BLaER1 (cell line): ENCODE measurements around the gene EXOSC5.
A peak's percentile ranks its signal among the peaks of the same experiment; 100 is the strongest.

ENCODE experiments used
- H3K27ac ChIP-seq: shearing (Covaris generic); formaldehyde crosslinking; 2 replicates; pipeline ENCODE4 v1.8.1; 2022
- H3K27me3 ChIP-seq: shearing (Covaris generic); formaldehyde crosslinking; 2 replicates; pipeline ENCODE4 v1.8.1; 2022
- H3K36me3 ChIP-seq: shearing (Covaris generic); formaldehyde crosslinking; 2 replicates; pipeline ENCODE4 v1.8.1; 2022
- H3K4me1 ChIP-seq: shearing (Covaris generic); formaldehyde crosslinking; 2 replicates; pipeline ENCODE4 v1.8.1; 2022
- H3K4me2 ChIP-seq: shearing (Covaris generic); formaldehyde crosslinking; 2 replicates; pipeline ENCODE4 v1.8.1; 2022
- H3K4me3 ChIP-seq: shearing (Covaris generic); formaldehyde crosslinking; 2 replicates; pipeline ENCODE4 v1.8.1; 2022
- H3K9ac ChIP-seq: shearing (Covaris generic); formaldehyde crosslinking; 2 replicates; pipeline ENCODE4 v1.8.1; 2022
- H3K9me3 ChIP-seq: shearing (Covaris generic); formaldehyde crosslinking; 2 replicates; pipeline ENCODE4 v1.8.1; 2022
- H4K20me1 ChIP-seq: shearing (Covaris generic); formaldehyde crosslinking; 2 replicates; pipeline ENCODE4 v1.8.1; 2022
- Cebpa-rat ChIP-seq: shearing (Covaris generic); IDR thresholded peaks from 2 replicates; pipeline ENCODE4 v1.8.1; 2022

The EXOSC5 gene

GRCh38 chr19:41426116-41426841, 29.1 kb upstream of the EXOSC5 start:
- Histone ChIP-seq H3K9me3 (no peaks in the 10 kb centered on the region), H3K27ac (peak overlapping the region; percentile 66), H3K36me3 (peaks cover 67% of the 10 kb centered on the region), H3K4me1 (peaks cover 42% of the 10 kb centered on the region), H3K4me3 (no peak overlapping the region), H3K4me2 (peak overlapping the region; percentile 87), H3K27me3 (no peaks in the 10 kb centered on the region), H3K9ac (peak overlapping the region; percentile 67; the same call in 1 of the 2 replicates), H4K20me1 (peaks cover 2% of the 10 kb centered on the region; the same call in 1 of the 2 replicates)
- TF ChIP-seq Cebpa-rat = no peak

- peaks cover 72% of the 10 kb centered on the region for H3K36me3 ChIP-seq
- H3K4me1 ChIP-seq = peaks cover 42% of the 10 kb centered on the region
- no peak overlapping the region for H3K4me3 ChIP-seq
- H3K9ac ChIP-seq = no peak overlapping the region
- no peak overlapping the region for H3K4me2 ChIP-seq
- TF ChIP-seq Cebpa-rat = no peak
- no peaks in the 10 kb centered on the region for H4K20me1 ChIP-seq
- H3K9me3 ChIP-seq = no peaks in the 10 kb centered on the region
- H3K27me3 ChIP-seq = no peaks in the 10 kb centered on the region
- H3K27ac ChIP-seq = no peak overlapping the region
Measured at GRCh38 chr19:41425174-41426115, 28.3 kb upstream of the EXOSC5 start.

GRCh38 chr19:41424335-41425173, 27.4 kb upstream of the EXOSC5 start:
- Histone ChIP-seq H4K20me1 (no peaks in the 10 kb centered on the region), H3K9me3 (no peaks in the 10 kb centered on the region), H3K9ac (no peak overlapping the region), H3K4me2 (no peak overlapping the region), H3K27me3 (no peaks in the 10 kb centered on the region), H3K4me1 (peaks cover 46% of the 10 kb centered on the region), H3K27ac (no peak overlapping the region), H3K36me3 (peaks cover 76% of the 10 kb centered on the region), H3K4me3 (no peak overlapping the region)
- TF ChIP-seq Cebpa-rat = no peak

- no peak for TF ChIP-seq Cebpa-rat
- H3K9ac ChIP-seq = no peak overlapping the region
- no peak overlapping the region for H3K27ac ChIP-seq
- H3K4me2 ChIP-seq = no peak overlapping the region
- H3K9me3 ChIP-seq = no peaks in the 10 kb centered on the region
- H3K27me3 ChIP-seq = no peaks in the 10 kb centered on the region
- H3K4me1 ChIP-seq = peaks cover 32% of the 10 kb centered on the region
- peaks cover 85% of the 10 kb centered on the region for H3K36me3 ChIP-seq
- H3K4me3 ChIP-seq = no peak overlapping the region
- H4K20me1 ChIP-seq = no peaks in the 10 kb centered on the region
Measured at GRCh38 chr19:41422955-41423354, 25.8 kb upstream of the EXOSC5 start.

- Histone ChIP-seq H3K4me1 (peaks cover 27% of the 10 kb centered on the region), H3K27me3 (no peaks in the 10 kb centered on the region), H3K9me3 (no peaks in the 10 kb centered on the region), H3K9ac (no peak overlapping the region), H3K4me3 (no peak overlapping the region), H3K4me2 (no peak overlapping the region), H3K36me3 (peaks cover 90% of the 10 kb centered on the region), H4K20me1 (no peaks in the 10 kb centered on the region), H3K27ac (no peak overlapping the region)
- no peak for TF ChIP-seq Cebpa-rat
Measured at GRCh38 chr19:41422456-41422855, 25.3 kb upstream of the EXOSC5 start.

GRCh38 chr19:41421973-41422372, 24.8 kb upstream of the EXOSC5 start:
- Histone ChIP-seq H3K27me3 (no peaks in the 10 kb centered on the region), H3K9ac (no peak overlapping the region), H3K4me2 (no peak overlapping the region), H3K36me3 (peaks cover 95% of the 10 kb centered on the region), H3K4me1 (peaks cover 24% of the 10 kb centered on the region), H3K27ac (no peak overlapping the region), H3K9me3 (no peaks in the 10 kb centered on the region), H3K4me3 (no peak overlapping the region), H4K20me1 (no peaks in the 10 kb centered on the region)
- no peak for TF ChIP-seq Cebpa-rat

- TF ChIP-seq Cebpa-rat = no peak
- Histone ChIP-seq H4K20me1 (no peaks in the 10 kb centered on the region), H3K4me1 (peaks cover 18% of the 10 kb centered on the region), H3K9me3 (no peaks in the 10 kb centered on the region), H3K27me3 (no peaks in the 10 kb centered on the region), H3K4me3 (no peak overlapping the region), H3K9ac (no peak overlapping the region; the same call in 1 of the 2 replicates), H3K36me3 (peaks cover 99% of the 10 kb centered on the region), H3K27ac (peak overlapping the region; percentile 72; the same call in 1 of the 2 replicates), H3K4me2 (no peak overlapping the region)
Measured at GRCh38 chr19:41421314-41421713, 24.2 kb upstream of the EXOSC5 start.

- Histone ChIP-seq H3K27me3 (no peaks in the 10 kb centered on the region), H3K9ac (peak overlapping the region; percentile 52; the same call in 1 of the 2 replicates), H3K4me2 (peak overlapping the region; percentile 51), H3K4me1 (peaks cover 20% of the 10 kb centered on the region), H3K4me3 (no peak overlapping the region), H3K36me3 (peaks cover 96% of the 10 kb centered on the region), H3K9me3 (no peaks in the 10 kb centered on the region), H4K20me1 (no peaks in the 10 kb centered on the region), H3K27ac (peak overlapping the region; percentile 72)
- TF ChIP-seq Cebpa-rat = no peak
Measured at GRCh38 chr19:41420101-41420880, 23.1 kb upstream of the EXOSC5 start.
